ENCODE measurements around the gene EIF2B1. TPM values are rescaled to one million over a fixed set of nuclear protein-coding genes. Genes with fewer than 3 reads are reported as not detected.

Gene EIF2B1
- total and polyA plus RNA-seq, 9 of the 15 experiments (the other 6 are each of a cell fraction or from before 2014, with no cell fraction given): 35.7 to 195 (median 67.8) TPM

DNA sequence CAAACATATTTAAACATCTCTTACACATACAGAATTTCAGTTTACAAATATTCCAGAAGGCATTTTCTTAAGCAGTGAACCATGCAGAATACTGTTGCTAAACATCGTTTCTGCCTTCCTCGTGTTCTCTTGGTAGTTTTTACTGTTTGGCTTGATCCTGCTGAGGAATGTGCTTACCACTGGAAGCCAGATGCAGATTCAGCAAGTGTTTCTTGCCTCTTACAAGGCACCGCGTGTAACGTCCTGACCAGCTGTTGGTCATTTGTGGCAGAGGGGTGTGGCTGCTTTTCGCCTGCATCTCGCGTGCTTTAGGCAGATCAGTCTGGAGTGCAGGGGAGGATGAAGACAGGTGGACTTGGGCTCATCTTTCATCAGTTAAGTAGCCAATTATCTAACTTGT lies 12.4 kb downstream of the EIF2B1 start:
- BruUV-seq (replicated peaks): TSS peak; percentile 60
- no peak for FAIRE-seq
- TF ChIP-seq ZNF165 (CRISPR knock-in tag; IDR thresholded peaks at IDR 0.05; ENCODE audit: borderline replicate concordance) (no peak), ZNF583 (CRISPR knock-in tag; IDR thresholded peaks at IDR 0.05) (no peak), RUNX1 (IDR thresholded peaks at IDR 0.05; ENCODE audit: low read depth) (no peak), SMARCB1 (IDR thresholded peaks at IDR 0.05; ENCODE audit: insufficient read length, low read depth) (no peak)
- TF ChIP-seq, protein P1, sequence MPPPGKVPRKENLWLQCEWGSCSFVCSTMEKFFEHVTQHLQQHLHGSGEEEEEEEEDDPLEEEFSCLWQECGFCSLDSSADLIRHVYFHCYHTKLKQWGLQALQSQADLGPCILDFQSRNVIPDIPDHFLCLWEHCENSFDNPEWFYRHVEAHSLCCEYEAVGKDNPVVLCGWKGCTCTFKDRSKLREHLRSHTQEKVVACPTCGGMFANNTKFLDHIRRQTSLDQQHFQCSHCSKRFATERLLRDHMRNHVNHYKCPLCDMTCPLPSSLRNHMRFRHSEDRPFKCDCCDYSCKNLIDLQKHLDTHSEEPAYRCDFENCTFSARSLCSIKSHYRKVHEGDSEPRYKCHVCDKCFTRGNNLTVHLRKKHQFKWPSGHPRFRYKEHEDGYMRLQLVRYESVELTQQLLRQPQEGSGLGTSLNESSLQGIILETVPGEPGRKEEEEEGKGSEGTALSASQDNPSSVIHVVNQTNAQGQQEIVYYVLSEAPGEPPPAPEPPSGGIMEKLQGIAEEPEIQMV (tag; conservative IDR thresholded peaks at IDR 0.05; ENCODE audit: low read depth): no peak
- TF ChIP-seq, protein P2, sequence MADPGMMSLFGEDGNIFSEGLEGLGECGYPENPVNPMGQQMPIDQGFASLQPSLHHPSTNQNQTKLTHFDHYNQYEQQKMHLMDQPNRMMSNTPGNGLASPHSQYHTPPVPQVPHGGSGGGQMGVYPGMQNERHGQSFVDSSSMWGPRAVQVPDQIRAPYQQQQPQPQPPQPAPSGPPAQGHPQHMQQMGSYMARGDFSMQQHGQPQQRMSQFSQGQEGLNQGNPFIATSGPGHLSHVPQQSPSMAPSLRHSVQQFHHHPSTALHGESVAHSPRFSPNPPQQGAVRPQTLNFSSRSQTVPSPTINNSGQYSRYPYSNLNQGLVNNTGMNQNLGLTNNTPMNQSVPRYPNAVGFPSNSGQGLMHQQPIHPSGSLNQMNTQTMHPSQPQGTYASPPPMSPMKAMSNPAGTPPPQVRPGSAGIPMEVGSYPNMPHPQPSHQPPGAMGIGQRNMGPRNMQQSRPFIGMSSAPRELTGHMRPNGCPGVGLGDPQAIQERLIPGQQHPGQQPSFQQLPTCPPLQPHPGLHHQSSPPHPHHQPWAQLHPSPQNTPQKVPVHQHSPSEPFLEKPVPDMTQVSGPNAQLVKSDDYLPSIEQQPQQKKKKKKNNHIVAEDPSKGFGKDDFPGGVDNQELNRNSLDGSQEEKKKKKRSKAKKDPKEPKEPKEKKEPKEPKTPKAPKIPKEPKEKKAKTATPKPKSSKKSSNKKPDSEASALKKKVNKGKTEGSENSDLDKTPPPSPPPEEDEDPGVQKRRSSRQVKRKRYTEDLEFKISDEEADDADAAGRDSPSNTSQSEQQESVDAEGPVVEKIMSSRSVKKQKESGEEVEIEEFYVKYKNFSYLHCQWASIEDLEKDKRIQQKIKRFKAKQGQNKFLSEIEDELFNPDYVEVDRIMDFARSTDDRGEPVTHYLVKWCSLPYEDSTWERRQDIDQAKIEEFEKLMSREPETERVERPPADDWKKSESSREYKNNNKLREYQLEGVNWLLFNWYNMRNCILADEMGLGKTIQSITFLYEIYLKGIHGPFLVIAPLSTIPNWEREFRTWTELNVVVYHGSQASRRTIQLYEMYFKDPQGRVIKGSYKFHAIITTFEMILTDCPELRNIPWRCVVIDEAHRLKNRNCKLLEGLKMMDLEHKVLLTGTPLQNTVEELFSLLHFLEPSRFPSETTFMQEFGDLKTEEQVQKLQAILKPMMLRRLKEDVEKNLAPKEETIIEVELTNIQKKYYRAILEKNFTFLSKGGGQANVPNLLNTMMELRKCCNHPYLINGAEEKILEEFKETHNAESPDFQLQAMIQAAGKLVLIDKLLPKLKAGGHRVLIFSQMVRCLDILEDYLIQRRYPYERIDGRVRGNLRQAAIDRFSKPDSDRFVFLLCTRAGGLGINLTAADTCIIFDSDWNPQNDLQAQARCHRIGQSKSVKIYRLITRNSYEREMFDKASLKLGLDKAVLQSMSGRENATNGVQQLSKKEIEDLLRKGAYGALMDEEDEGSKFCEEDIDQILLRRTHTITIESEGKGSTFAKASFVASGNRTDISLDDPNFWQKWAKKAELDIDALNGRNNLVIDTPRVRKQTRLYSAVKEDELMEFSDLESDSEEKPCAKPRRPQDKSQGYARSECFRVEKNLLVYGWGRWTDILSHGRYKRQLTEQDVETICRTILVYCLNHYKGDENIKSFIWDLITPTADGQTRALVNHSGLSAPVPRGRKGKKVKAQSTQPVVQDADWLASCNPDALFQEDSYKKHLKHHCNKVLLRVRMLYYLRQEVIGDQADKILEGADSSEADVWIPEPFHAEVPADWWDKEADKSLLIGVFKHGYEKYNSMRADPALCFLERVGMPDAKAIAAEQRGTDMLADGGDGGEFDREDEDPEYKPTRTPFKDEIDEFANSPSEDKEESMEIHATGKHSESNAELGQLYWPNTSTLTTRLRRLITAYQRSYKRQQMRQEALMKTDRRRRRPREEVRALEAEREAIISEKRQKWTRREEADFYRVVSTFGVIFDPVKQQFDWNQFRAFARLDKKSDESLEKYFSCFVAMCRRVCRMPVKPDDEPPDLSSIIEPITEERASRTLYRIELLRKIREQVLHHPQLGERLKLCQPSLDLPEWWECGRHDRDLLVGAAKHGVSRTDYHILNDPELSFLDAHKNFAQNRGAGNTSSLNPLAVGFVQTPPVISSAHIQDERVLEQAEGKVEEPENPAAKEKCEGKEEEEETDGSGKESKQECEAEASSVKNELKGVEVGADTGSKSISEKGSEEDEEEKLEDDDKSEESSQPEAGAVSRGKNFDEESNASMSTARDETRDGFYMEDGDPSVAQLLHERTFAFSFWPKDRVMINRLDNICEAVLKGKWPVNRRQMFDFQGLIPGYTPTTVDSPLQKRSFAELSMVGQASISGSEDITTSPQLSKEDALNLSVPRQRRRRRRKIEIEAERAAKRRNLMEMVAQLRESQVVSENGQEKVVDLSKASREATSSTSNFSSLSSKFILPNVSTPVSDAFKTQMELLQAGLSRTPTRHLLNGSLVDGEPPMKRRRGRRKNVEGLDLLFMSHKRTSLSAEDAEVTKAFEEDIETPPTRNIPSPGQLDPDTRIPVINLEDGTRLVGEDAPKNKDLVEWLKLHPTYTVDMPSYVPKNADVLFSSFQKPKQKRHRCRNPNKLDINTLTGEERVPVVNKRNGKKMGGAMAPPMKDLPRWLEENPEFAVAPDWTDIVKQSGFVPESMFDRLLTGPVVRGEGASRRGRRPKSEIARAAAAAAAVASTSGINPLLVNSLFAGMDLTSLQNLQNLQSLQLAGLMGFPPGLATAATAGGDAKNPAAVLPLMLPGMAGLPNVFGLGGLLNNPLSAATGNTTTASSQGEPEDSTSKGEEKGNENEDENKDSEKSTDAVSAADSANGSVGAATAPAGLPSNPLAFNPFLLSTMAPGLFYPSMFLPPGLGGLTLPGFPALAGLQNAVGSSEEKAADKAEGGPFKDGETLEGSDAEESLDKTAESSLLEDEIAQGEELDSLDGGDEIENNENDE (IDR thresholded peaks at IDR 0.05; ENCODE audit: low read depth, low read length): peak; percentile 34
- TF ChIP-seq, protein P3, sequence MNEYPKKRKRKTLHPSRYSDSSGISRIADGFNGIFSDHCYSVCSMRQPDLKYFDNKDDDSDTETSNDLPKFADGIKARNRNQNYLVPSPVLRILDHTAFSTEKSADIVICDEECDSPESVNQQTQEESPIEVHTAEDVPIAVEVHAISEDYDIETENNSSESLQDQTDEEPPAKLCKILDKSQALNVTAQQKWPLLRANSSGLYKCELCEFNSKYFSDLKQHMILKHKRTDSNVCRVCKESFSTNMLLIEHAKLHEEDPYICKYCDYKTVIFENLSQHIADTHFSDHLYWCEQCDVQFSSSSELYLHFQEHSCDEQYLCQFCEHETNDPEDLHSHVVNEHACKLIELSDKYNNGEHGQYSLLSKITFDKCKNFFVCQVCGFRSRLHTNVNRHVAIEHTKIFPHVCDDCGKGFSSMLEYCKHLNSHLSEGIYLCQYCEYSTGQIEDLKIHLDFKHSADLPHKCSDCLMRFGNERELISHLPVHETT (CRISPR knock-in tag; conservative IDR thresholded peaks at IDR 0.05 in 1 of 2, IDR thresholded peaks at IDR 0.05 in 1 of 2): no peak

More for the DNA sequence above, 12.4 kb downstream of the EIF2B1 start:
- Histone ChIP-seq H3K9me1 (ENCODE audit: control insufficient read depth, insufficient read depth, low read length) (no peaks in the 10 kb centered on the region), H2AFZ (ENCODE audit: low read depth, low read length) (no peak overlapping the region), H3K9me3 (replicated peaks; ENCODE audit: control insufficient read depth, insufficient read depth, low read depth, low read length) (no peaks in the 10 kb centered on the region), H3K9ac (ENCODE audit: insufficient read depth in 1 of 2, low read depth in 2 of 2, low read length in 2 of 2) (no peak overlapping the region), H3K27me3 (ENCODE audit: control insufficient read depth in 2 of 2, insufficient read depth in 2 of 2, low read length in 2 of 2) (no peaks in the 10 kb centered on the region), H4K20me1 (replicated peaks; ENCODE audit: control insufficient read depth, insufficient read depth, low read length) (0 out of 2 replicates have a peak, but pooled peaks cover 3% of the 10 kb centered on the region), H3K36me3 (ENCODE audit: control insufficient read depth, insufficient read depth, low read length) (peaks cover 90% of the 10 kb centered on the region), H3K79me2 (ENCODE audit: control insufficient read depth, insufficient read depth, low read length) (no peaks in the 10 kb centered on the region), H3K4me2 (ENCODE audit: insufficient read depth, low read length) (no peak overlapping the region), H3K27ac (ENCODE audit: extremely low read depth, low read depth, low read length) (no peak overlapping the region), H3K4me1 (replicated peaks in 1 of 2; ENCODE audit: control insufficient read depth in 2 of 2, insufficient read depth in 2 of 2, low read length in 2 of 2) (no peaks in the 10 kb centered on the region), H3K4me3 (no peak overlapping the region)
- ChIA-PET POLR2A (interaction anchor here (1.5 to 1.9 kb wide), 2 partner anchors 8 to 10 kb away, joined by 3 to 5 read pairs; no protein-coding TSS in a partner anchor), CTCF (ENCODE audit: low intra/inter-chr PET ratio) (no interaction called here)
- ATAC-seq (no peak), DNase-seq (ENCODE audit: extremely low read depth in 1 of 4, low spot score in 3 of 4) (no peak)
- intact Hi-C loops (cut with micrococcal nuclease) (no loop called here), in situ Hi-C loops (cut with MboI) (no loop called here)
- WGBS (ENCODE audit: insufficient coverage, low coverage, missing lambda C conversion rate): 82% methylated on average over 8 of the region's 8 CpGs
